ENCODE measurements around the gene COX7A1. TPM values are rescaled to one million over a fixed set of nuclear protein-coding genes. Genes with fewer than 3 reads are reported as not detected.

COX7A1 gene
- total RNA-seq, 1 experiment from 2014 or later, result 0.70 TPM

DNA sequence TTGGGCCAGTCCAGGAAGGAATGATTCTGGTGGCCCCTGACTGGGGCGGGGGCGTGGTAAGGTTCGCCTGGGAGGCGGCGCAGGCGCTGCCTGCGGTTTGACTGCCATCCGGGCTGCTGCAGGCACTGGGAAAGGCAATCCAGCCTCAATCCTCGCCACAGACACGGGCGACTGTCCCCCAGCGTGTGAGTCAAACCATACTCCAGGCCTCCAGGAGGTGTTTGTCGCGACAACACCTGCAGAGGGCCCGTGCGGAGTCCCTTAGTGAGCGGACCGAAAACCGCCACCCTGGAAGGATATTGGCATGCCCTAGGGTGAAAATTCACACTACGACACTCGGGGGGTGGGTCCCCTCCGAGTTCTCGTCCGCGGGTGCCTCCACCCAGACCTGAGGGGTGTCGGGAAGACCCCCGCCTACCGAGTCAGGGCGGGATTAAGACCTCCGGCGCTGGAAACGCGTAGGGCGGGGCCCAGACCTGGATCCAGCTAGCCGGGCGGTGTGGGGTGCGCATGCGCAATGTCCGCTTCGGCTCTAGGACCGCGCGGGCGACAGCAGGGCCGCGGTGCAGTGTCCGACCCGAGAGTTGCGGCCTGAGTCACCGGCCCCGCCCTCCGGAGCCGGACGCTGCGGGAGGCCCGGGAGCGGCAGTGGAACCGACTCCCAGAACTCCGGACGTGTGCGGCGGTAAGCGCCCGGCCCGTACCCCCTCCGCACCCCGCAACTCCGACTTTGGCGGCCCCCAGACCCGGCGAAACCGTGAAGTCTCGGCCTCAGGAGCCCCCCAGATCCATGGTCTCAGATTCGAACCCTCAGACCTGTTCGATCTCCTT, 12.6 kb downstream of the COX7A1 start, which contains the start of gene CAPNS1 (continued):
- TF ChIP-seq, protein P1, sequence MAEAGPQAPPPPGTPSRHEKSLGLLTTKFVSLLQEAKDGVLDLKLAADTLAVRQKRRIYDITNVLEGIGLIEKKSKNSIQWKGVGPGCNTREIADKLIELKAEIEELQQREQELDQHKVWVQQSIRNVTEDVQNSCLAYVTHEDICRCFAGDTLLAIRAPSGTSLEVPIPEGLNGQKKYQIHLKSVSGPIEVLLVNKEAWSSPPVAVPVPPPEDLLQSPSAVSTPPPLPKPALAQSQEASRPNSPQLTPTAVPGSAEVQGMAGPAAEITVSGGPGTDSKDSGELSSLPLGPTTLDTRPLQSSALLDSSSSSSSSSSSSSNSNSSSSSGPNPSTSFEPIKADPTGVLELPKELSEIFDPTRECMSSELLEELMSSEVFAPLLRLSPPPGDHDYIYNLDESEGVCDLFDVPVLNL (CRISPR knock-in tag; IDR thresholded peaks at IDR 0.05; ENCODE audit: borderline replicate concordance, low read depth), result no peak
- TF ChIP-seq, protein P2, sequence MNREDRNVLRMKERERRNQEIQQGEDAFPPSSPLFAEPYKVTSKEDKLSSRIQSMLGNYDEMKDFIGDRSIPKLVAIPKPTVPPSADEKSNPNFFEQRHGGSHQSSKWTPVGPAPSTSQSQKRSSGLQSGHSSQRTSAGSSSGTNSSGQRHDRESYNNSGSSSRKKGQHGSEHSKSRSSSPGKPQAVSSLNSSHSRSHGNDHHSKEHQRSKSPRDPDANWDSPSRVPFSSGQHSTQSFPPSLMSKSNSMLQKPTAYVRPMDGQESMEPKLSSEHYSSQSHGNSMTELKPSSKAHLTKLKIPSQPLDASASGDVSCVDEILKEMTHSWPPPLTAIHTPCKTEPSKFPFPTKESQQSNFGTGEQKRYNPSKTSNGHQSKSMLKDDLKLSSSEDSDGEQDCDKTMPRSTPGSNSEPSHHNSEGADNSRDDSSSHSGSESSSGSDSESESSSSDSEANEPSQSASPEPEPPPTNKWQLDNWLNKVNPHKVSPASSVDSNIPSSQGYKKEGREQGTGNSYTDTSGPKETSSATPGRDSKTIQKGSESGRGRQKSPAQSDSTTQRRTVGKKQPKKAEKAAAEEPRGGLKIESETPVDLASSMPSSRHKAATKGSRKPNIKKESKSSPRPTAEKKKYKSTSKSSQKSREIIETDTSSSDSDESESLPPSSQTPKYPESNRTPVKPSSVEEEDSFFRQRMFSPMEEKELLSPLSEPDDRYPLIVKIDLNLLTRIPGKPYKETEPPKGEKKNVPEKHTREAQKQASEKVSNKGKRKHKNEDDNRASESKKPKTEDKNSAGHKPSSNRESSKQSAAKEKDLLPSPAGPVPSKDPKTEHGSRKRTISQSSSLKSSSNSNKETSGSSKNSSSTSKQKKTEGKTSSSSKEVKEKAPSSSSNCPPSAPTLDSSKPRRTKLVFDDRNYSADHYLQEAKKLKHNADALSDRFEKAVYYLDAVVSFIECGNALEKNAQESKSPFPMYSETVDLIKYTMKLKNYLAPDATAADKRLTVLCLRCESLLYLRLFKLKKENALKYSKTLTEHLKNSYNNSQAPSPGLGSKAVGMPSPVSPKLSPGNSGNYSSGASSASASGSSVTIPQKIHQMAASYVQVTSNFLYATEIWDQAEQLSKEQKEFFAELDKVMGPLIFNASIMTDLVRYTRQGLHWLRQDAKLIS (CRISPR knock-in tag; IDR thresholded peaks at IDR 0.05; ENCODE audit: borderline replicate concordance), result peak; percentile 19; the same call in 1 of the 2 replicates
- TF ChIP-seq, protein P3, sequence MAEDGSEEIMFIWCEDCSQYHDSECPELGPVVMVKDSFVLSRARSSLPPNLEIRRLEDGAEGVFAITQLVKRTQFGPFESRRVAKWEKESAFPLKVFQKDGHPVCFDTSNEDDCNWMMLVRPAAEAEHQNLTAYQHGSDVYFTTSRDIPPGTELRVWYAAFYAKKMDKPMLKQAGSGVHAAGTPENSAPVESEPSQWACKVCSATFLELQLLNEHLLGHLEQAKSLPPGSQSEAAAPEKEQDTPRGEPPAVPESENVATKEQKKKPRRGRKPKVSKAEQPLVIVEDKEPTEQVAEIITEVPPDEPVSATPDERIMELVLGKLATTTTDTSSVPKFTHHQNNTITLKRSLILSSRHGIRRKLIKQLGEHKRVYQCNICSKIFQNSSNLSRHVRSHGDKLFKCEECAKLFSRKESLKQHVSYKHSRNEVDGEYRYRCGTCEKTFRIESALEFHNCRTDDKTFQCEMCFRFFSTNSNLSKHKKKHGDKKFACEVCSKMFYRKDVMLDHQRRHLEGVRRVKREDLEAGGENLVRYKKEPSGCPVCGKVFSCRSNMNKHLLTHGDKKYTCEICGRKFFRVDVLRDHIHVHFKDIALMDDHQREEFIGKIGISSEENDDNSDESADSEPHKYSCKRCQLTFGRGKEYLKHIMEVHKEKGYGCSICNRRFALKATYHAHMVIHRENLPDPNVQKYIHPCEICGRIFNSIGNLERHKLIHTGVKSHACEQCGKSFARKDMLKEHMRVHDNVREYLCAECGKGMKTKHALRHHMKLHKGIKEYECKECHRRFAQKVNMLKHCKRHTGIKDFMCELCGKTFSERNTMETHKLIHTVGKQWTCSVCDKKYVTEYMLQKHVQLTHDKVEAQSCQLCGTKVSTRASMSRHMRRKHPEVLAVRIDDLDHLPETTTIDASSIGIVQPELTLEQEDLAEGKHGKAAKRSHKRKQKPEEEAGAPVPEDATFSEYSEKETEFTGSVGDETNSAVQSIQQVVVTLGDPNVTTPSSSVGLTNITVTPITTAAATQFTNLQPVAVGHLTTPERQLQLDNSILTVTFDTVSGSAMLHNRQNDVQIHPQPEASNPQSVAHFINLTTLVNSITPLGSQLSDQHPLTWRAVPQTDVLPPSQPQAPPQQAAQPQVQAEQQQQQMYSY (CRISPR knock-in tag; IDR thresholded peaks at IDR 0.05), result 0 out of 2 replicates have a peak, but pooled peaks have one; percentile 23
- TF ChIP-seq ZNF232 (CRISPR knock-in tag; IDR thresholded peaks at IDR 0.05), result peak; percentile 75; the same call in 1 of the 2 replicates
- TF ChIP-seq, protein P4, sequence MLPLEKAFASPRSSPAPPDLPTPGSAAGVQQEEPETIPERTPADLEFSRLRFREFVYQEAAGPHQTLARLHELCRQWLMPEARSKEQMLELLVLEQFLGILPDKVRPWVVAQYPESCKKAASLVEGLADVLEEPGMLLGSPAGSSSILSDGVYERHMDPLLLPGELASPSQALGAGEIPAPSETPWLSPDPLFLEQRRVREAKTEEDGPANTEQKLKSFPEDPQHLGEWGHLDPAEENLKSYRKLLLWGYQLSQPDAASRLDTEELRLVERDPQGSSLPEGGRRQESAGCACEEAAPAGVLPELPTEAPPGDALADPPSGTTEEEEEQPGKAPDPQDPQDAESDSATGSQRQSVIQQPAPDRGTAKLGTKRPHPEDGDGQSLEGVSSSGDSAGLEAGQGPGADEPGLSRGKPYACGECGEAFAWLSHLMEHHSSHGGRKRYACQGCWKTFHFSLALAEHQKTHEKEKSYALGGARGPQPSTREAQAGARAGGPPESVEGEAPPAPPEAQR (CRISPR knock-in tag; IDR thresholded peaks at IDR 0.05), result no peak
- TF ChIP-seq SOX15 (CRISPR knock-in tag; IDR thresholded peaks at IDR 0.05), result no peak
- TF ChIP-seq ZNF671 (CRISPR knock-in tag; IDR thresholded peaks at IDR 0.05), result no peak
- TF ChIP-seq CREM (CRISPR knock-in tag; IDR thresholded peaks at IDR 0.05), result no peak
- TF ChIP-seq TEAD1 (CRISPR knock-in tag; IDR thresholded peaks at IDR 0.05), result peak; percentile 72
- TF ChIP-seq, protein P5, sequence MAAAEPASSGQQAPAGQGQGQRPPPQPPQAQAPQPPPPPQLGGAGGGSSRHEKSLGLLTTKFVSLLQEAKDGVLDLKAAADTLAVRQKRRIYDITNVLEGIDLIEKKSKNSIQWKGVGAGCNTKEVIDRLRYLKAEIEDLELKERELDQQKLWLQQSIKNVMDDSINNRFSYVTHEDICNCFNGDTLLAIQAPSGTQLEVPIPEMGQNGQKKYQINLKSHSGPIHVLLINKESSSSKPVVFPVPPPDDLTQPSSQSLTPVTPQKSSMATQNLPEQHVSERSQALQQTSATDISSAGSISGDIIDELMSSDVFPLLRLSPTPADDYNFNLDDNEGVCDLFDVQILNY (CRISPR knock-in tag; IDR thresholded peaks at IDR 0.05), result peak; percentile 54; the same call in 1 of the 2 replicates
- no peak for TF ChIP-seq GRHL2 (CRISPR knock-in tag; IDR thresholded peaks at IDR 0.05; ENCODE audit: insufficient replicate concordance, severe bottlenecking)
- no peak for TF ChIP-seq PRRX2 (CRISPR knock-in tag; IDR thresholded peaks at IDR 0.05)
- TF ChIP-seq GTF2I (CRISPR knock-in tag; conservative IDR thresholded peaks at IDR 0.05), result no peak
- no peak for TF ChIP-seq NFYB (CRISPR knock-in tag; conservative IDR thresholded peaks at IDR 0.05; ENCODE audit: low read depth)
- TF ChIP-seq, protein P6, sequence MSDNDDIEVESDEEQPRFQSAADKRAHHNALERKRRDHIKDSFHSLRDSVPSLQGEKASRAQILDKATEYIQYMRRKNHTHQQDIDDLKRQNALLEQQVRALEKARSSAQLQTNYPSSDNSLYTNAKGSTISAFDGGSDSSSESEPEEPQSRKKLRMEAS (CRISPR knock-in tag; IDR thresholded peaks at IDR 0.05), result peak; percentile 62; the same call in 1 of the 2 replicates
- no peak for TF ChIP-seq GABPB1 (CRISPR knock-in tag; IDR thresholded peaks at IDR 0.05)
- no peak for TF ChIP-seq ZNF219 (CRISPR knock-in tag; IDR thresholded peaks at IDR 0.05; ENCODE audit: borderline replicate concordance)
- TF ChIP-seq, protein P7, sequence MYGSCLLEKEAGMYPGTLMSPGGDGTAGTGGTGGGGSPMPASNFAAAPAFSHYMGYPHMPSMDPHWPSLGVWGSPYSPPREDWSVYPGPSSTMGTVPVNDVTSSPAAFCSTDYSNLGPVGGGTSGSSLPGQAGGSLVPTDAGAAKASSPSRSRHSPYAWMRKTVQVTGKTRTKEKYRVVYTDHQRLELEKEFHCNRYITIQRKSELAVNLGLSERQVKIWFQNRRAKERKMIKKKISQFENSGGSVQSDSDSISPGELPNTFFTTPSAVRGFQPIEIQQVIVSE (CRISPR knock-in tag; IDR thresholded peaks at IDR 0.05; ENCODE audit: borderline replicate concordance), result no peak
- TF ChIP-seq, protein P8, sequence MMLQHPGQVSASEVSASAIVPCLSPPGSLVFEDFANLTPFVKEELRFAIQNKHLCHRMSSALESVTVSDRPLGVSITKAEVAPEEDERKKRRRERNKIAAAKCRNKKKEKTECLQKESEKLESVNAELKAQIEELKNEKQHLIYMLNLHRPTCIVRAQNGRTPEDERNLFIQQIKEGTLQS (CRISPR knock-in tag; conservative IDR thresholded peaks at IDR 0.05), result no peak
- no peak for TF ChIP-seq ZNF396 (CRISPR knock-in tag; IDR thresholded peaks at IDR 0.05; ENCODE audit: borderline replicate concordance)
- no peak for TF ChIP-seq OVOL2 (CRISPR knock-in tag; IDR thresholded peaks at IDR 0.05; ENCODE audit: borderline replicate concordance)
- TF ChIP-seq, protein P9, sequence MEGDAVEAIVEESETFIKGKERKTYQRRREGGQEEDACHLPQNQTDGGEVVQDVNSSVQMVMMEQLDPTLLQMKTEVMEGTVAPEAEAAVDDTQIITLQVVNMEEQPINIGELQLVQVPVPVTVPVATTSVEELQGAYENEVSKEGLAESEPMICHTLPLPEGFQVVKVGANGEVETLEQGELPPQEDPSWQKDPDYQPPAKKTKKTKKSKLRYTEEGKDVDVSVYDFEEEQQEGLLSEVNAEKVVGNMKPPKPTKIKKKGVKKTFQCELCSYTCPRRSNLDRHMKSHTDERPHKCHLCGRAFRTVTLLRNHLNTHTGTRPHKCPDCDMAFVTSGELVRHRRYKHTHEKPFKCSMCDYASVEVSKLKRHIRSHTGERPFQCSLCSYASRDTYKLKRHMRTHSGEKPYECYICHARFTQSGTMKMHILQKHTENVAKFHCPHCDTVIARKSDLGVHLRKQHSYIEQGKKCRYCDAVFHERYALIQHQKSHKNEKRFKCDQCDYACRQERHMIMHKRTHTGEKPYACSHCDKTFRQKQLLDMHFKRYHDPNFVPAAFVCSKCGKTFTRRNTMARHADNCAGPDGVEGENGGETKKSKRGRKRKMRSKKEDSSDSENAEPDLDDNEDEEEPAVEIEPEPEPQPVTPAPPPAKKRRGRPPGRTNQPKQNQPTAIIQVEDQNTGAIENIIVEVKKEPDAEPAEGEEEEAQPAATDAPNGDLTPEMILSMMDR (IDR thresholded peaks at IDR 0.05), result no peak
